Chondrocyte (in vitro differentiated cells): ENCODE results near the gene BOLL. TPM values are rescaled to one million over a fixed set of nuclear protein-coding genes. Genes with fewer than 3 reads are reported as not detected.
A peak's percentile ranks its signal among the peaks of the same experiment; 100 is the strongest.
"Not testable (repeated sequence)": the region's sequence is repeated elsewhere in the genome, so short reads cannot be mapped to it uniquely, and the experiment has no call there.

ENCODE experiments used
- DNase-seq: peaks from one replicate; pipeline ENCODE4 v3.0.0; 2021; ENCODE audit warnings: mixed read lengths, low spot score
- H3K27ac Mint-ChIP-seq: one replicate; pipeline ENCODE4 v1.8.0; 2021; ENCODE audit warnings: mild to moderate bottlenecking, moderate library complexity, mixed read lengths; ENCODE audit not compliant: unreplicated experiment
- H3K27me3 Mint-ChIP-seq: 2 replicates; pipeline ENCODE4 v1.8.0; 2021; ENCODE audit warnings: low read depth, mixed read lengths
- H3K36me3 Mint-ChIP-seq: 2 replicates; pipeline ENCODE4 v1.8.0; 2021; ENCODE audit warnings: low read depth, mixed read lengths
- H3K4me1 Mint-ChIP-seq: 2 replicates; pipeline ENCODE4 v1.8.0; 2021; ENCODE audit warnings: low read depth, mild to moderate bottlenecking, mixed read lengths
- H3K4me3 Mint-ChIP-seq: one replicate; pipeline ENCODE4 v1.8.0; 2021; ENCODE audit warnings: mild to moderate bottlenecking, moderate library complexity, mixed read lengths; ENCODE audit not compliant: unreplicated experiment
- H3K9me3 Mint-ChIP-seq: 2 replicates; pipeline ENCODE4 v1.8.0; 2021; ENCODE audit warnings: low read depth, mixed read lengths
- CTCF ChIP-seq: fragments of 200-600 bp; sonication (generic); IDR thresholded peaks from 2 replicates; pipeline ENCODE4 v1.5.0; 2021; ENCODE audit warnings: antibody characterized with exemption, mild to moderate bottlenecking, moderate library complexity
- long read RNA-seq: library from polyadenylated mRNA; stranded (forward); transcript quantifications from one replicate; pipeline ENCODE4 v2.0.0, GENCODE V29; 2021
- total RNA-seq: library from RNA; stranded (reverse); gene quantifications from 3 replicates; pipeline ENCODE4 v1.2.1, GENCODE V29; 2021

Gene BOLL
- not detected in 3 replicates for total RNA-seq
- long read RNA-seq, result 0 reads

- Mint-ChIP-seq H3K4me3 (no peak within 1 kb of the TSS), H3K36me3 (no peaks in the 10 kb centered on the region), H3K27ac (no peak within 1 kb of the TSS), H3K27me3 (peaks cover 25% of the 10 kb centered on the region), H3K4me1 (no peaks in the 10 kb centered on the region), H3K9me3 (no peaks in the 10 kb centered on the region)
- DNase-seq, result peak; percentile 84
- TF ChIP-seq CTCF, result no peak
Observed at GRCh38 chr2:197784956-197785941, at the start of gene BOLL. Gene BOLL, minus strand, starts transcription at chr2:197785319. Its CDS starts 3,469 bp downstream, at chr2:197781850.

- DNase-seq, H3K27ac Mint-ChIP-seq: not testable (repeated sequence)
Observed at GRCh38 chr2:197834771-197835170, 49.7 kb upstream of the BOLL start.

GRCh38 chr2:197828464-197829135, 43.5 kb upstream of the BOLL start:
- Mint-ChIP-seq H3K4me3 (no peak overlapping the region), H3K4me1 (no peaks in the 10 kb centered on the region), H3K27ac (no peak overlapping the region), H3K27me3 (peaks cover 12% of the 10 kb centered on the region), H3K9me3 (peaks cover 20% of the 10 kb centered on the region), H3K36me3 (peaks cover 8% of the 10 kb centered on the region)
- TF ChIP-seq CTCF, result no peak
- DNase-seq, result no peak

More at GRCh38 chr2:197834771-197835170, 49.7 kb upstream of the BOLL start:
- H3K36me3 Mint-ChIP-seq, H3K4me3 Mint-ChIP-seq, H3K4me1 Mint-ChIP-seq: not testable (repeated sequence)
- H3K9me3 Mint-ChIP-seq, result peaks cover 26% of the 10 kb centered on the region
- H3K27me3 Mint-ChIP-seq, result peaks cover 10% of the 10 kb centered on the region

GRCh38 chr2:197827618-197828017, 42.5 kb upstream of the BOLL start:
- Mint-ChIP-seq H3K4me1 (no peaks in the 10 kb centered on the region), H3K9me3 (peaks cover 17% of the 10 kb centered on the region), H3K27ac (no peak overlapping the region), H3K36me3 (peaks cover 8% of the 10 kb centered on the region), H3K27me3 (peaks cover 17% of the 10 kb centered on the region), H3K4me3 (no peak overlapping the region)
- no peak for DNase-seq
- no peak for TF ChIP-seq CTCF

- no peak for TF ChIP-seq CTCF
- no peaks in the 10 kb centered on the region for H3K4me1 Mint-ChIP-seq
- H3K4me3 Mint-ChIP-seq, result no peak overlapping the region
- H3K27me3 Mint-ChIP-seq, result peaks cover 24% of the 10 kb centered on the region
- no peaks in the 10 kb centered on the region for H3K9me3 Mint-ChIP-seq
- H3K36me3 Mint-ChIP-seq, result no peaks in the 10 kb centered on the region
- DNase-seq, result no peak
- H3K27ac Mint-ChIP-seq, result no peak overlapping the region
Observed at GRCh38 chr2:197822333-197822732, 37.2 kb upstream of the BOLL start.
